Measurements from ENCODE around the gene MYCBPAP.

DNA sequence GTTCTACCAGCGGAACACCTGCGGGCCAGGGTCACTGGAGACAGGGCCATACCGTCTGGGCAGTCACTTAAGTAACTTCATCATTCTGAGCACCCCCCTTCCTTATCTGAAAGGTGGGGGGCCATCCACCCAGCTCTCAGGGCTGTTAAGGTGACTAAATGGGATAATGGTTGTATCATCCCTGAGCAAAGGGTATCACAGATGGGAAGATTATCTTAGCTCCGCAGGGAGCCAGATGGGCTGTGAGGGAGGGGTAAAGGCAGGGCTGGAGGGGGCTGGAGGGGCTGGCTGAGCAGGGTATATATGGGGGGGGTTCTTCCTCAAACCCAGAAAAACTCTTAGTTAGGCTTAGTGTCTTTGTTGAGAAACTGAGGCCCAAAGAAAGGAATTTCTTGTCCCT, 49.4 kb downstream of the MYCBPAP start:
- TF ChIP-seq, protein P1, sequence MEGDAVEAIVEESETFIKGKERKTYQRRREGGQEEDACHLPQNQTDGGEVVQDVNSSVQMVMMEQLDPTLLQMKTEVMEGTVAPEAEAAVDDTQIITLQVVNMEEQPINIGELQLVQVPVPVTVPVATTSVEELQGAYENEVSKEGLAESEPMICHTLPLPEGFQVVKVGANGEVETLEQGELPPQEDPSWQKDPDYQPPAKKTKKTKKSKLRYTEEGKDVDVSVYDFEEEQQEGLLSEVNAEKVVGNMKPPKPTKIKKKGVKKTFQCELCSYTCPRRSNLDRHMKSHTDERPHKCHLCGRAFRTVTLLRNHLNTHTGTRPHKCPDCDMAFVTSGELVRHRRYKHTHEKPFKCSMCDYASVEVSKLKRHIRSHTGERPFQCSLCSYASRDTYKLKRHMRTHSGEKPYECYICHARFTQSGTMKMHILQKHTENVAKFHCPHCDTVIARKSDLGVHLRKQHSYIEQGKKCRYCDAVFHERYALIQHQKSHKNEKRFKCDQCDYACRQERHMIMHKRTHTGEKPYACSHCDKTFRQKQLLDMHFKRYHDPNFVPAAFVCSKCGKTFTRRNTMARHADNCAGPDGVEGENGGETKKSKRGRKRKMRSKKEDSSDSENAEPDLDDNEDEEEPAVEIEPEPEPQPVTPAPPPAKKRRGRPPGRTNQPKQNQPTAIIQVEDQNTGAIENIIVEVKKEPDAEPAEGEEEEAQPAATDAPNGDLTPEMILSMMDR (IDR thresholded peaks at IDR 0.05), result no peak
- no peak for TF ChIP-seq POLR2A (IDR thresholded peaks at IDR 0.05)
